NB4 (cell line): Measurements from ENCODE around the gene SLC25A26.

ENCODE experiments used
- DNase-seq: peaks from one replicate; pipeline ENCODE4 v3.0.0; 2010; ENCODE audit warnings: low read depth
- H3K4me3 ChIP-seq: one replicate; pipeline ENCODE4 v1.5.1; 2011; ENCODE audit warnings: mild to moderate bottlenecking, low read depth, low read length, moderate library complexity
- MYC ChIP-seq: IDR thresholded peaks from 2 replicates; pipeline ENCODE4 v1.6.1; 2011; ENCODE audit warnings: low read depth, low read length
- POLR2A ChIP-seq: IDR thresholded peaks from 2 replicates; pipeline ENCODE4 v1.6.1; 2011; ENCODE audit warnings: mild to moderate bottlenecking; ENCODE audit not compliant: insufficient read length; ENCODE audit errors: extremely low read depth
- TF ChIP-seq, protein P1 (sequence below): IDR thresholded peaks from 2 replicates; pipeline ENCODE4 v1.6.1; 2011; ENCODE audit warnings: low read depth, low read length
- TF ChIP-seq, protein P2 (sequence below): IDR thresholded peaks from one replicate; pipeline ENCODE4 v1.5.1; 2012; ENCODE audit warnings: low read depth, low read length

Gene SLC25A26

DNA sequence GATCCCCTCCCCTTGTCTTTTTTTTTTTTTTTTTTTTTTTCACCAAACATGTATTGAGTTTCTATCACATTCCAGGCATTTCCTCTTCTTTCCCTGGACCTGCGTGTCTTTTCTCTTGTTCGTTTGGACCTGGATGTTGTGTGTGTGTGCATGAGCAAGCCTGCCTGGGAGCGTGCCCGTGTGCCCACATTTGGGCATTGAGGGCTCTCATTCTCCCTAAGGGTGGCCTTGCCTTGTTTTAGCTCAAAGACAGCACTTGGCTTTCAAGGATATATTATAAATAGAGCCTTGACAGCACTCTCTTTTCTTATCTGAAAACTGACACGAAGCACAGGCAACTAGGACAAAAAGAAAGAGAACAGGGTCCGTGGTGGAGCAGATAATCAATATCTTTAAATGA, 39.0 kb upstream of the SLC25A26 start:
- no peak overlapping the region for H3K4me3 ChIP-seq
- no peak for DNase-seq
- TF ChIP-seq MYC (no peak), POLR2A (no peak)
- TF ChIP-seq, protein P1, sequence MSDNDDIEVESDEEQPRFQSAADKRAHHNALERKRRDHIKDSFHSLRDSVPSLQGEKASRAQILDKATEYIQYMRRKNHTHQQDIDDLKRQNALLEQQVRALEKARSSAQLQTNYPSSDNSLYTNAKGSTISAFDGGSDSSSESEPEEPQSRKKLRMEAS: no peak
- TF ChIP-seq, protein P2, sequence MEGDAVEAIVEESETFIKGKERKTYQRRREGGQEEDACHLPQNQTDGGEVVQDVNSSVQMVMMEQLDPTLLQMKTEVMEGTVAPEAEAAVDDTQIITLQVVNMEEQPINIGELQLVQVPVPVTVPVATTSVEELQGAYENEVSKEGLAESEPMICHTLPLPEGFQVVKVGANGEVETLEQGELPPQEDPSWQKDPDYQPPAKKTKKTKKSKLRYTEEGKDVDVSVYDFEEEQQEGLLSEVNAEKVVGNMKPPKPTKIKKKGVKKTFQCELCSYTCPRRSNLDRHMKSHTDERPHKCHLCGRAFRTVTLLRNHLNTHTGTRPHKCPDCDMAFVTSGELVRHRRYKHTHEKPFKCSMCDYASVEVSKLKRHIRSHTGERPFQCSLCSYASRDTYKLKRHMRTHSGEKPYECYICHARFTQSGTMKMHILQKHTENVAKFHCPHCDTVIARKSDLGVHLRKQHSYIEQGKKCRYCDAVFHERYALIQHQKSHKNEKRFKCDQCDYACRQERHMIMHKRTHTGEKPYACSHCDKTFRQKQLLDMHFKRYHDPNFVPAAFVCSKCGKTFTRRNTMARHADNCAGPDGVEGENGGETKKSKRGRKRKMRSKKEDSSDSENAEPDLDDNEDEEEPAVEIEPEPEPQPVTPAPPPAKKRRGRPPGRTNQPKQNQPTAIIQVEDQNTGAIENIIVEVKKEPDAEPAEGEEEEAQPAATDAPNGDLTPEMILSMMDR: no peak

DNA sequence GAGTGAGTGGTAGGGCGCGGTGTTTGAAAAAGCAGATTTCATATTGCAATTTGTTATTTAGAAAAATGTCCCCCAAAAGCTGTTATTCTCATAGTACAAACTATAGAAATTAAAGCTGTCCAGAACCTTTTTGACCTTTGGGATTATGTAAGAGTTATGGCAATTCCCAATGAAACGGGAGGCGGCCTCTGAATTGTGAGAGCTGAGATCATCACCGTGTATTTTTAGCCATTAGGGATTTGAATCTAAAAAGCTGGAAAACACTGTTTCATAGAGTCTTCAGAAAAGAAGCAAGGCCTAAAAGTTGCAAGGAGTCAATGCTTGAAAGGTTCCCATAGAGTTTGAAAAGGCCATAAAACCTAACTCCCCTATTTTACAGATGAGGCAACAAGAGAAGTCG, 38.6 kb upstream of the SLC25A26 start:
- TF ChIP-seq MYC (no peak), POLR2A (no peak)
- TF ChIP-seq, protein P2: no peak
- TF ChIP-seq, protein P1: no peak

DNA sequence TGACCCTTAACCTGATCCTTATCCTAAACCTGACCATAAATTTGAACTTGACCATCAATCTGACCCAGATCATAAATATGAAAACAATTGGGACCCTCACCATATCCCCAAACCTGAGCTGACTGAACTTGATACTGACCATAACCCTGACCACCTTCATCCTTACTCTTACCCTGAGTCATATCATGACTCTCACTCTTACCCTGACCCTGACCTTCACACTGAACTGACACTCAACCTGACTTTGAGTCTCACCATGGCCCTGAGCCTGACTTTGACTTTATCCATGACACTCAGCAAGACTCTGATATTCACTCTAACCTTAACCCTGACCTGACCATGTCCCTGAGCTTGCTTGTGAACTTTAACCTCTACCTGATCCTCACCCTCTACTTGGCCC, 34.3 kb upstream of the SLC25A26 start:
- no peak overlapping the region for H3K4me3 ChIP-seq
- TF ChIP-seq, protein P1: no peak
- TF ChIP-seq, protein P2: no peak
- TF ChIP-seq MYC (no peak), POLR2A (no peak)
- DNase-seq: no peak

More for the DNA sequence above, 38.6 kb upstream of the SLC25A26 start:
- H3K4me3 ChIP-seq: no peak overlapping the region
- DNase-seq: no peak

DNA sequence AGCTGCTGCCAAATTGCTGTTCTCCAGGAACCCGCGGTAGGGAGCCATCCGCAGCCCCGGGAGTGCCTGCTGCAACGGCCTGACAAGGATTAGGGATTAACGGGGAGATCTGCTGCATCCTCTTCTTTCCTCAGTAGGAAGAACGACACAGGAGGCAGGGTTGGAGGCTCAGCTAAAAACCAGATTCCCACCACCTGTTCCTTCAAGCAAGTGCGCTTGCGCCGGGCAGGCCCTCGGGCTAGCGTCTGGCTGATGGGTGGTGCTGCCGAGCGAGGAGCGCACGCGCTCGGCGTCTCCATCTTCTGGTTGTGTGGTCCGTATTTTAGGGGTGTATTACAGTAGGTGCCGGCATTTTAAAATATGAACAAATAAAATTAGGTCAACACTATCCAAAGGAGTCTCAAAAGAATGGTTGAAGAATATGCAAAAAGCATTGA, 25.4 kb upstream of the SLC25A26 start:
- no peak overlapping the region for H3K4me3 ChIP-seq
- DNase-seq: no peak
- TF ChIP-seq, protein P1: no peak

DNA sequence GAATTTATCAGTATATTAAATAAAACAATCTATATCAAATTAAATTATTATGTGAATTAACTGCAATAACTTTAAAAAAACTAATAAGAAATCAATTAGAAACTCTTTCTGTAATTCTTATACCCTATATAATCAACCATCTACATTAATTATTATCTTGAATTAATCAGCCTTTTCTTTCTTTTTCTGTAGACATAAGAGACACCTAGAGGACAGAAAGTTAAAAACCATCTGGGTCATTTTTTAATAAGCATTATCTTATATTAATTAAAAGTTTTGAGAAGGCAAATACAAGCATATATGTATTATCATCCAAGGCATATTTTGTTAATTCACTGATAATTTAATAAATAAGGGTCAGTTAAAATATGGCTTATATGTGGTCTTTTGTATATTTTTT, 24.2 kb upstream of the SLC25A26 start:
- no peak overlapping the region for H3K4me3 ChIP-seq
- TF ChIP-seq, protein P2: no peak
- TF ChIP-seq, protein P1: no peak
- TF ChIP-seq POLR2A (no peak), MYC (no peak)
- DNase-seq: no peak

DNA sequence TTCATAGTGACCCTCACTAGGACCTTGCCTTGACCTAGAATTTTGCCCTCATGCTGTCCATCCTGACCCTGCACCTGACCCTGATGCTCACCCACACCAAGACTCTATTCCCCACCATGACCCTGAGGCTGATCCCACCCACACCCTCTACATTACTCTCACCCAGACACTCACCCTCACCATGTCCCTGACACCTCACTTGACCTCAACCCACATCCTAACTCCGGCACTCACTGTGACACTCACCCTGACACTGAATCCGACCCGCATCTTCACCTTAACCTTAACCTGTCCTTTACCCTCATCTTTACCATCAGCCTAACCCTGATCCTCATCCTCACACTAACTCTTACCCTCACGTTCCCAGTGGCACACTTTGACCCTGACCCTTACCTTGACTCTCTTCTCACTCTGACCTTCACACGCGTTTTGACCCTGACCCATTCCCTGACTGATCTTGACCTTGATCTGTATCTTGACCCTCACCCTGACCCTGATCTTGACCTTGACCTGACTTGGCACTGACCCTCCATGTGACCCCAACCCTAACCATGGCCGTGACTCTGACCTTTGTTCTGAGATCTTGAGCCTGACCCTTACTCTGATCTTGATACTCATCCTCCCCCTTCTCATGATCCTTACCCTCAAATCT, 22.2 kb upstream of the SLC25A26 start:
- DNase-seq: no peak
- TF ChIP-seq MYC: no peak
- TF ChIP-seq, protein P1: no peak
- TF ChIP-seq, protein P2: no peak
- TF ChIP-seq POLR2A: no peak
- no peak overlapping the region for H3K4me3 ChIP-seq
